Loucy (cell line): Measurements from ENCODE around the gene TAAR1.

Experiments
- H2AFZ ChIP-seq: fragments of 200-600 bp; sonication (generic); 2 replicates; pipeline ENCODE4 v1.6.0; 2016; ENCODE audit warnings: antibody characterized with exemption, mild to moderate bottlenecking, low read length, moderate library complexity
- H3F3A ChIP-seq: fragments of 200-600 bp; 2 replicates; pipeline ENCODE4 v1.6.0; 2016; ENCODE audit warnings: antibody characterized with exemption, low read depth, mild to moderate bottlenecking
- H3K27me3 ChIP-seq: fragments of 200-600 bp; sonication (generic); 2 replicates; pipeline ENCODE4 v1.6.1; 2014; ENCODE audit warnings: low read length, mild to moderate bottlenecking; ENCODE audit not compliant: insufficient read depth, poor library complexity, severe bottlenecking
- H3K36me3 ChIP-seq: fragments of 200-600 bp; sonication (generic); 2 replicates; pipeline ENCODE4 v1.6.1; 2016; ENCODE audit warnings: low read length; ENCODE audit not compliant: insufficient read depth
- H3K4me1 ChIP-seq: fragments of 200-600 bp; sonication (generic); 2 replicates; pipeline ENCODE4 v1.5.1; 2014; ENCODE audit warnings: low read length, mild to moderate bottlenecking; ENCODE audit not compliant: insufficient read depth, poor library complexity, severe bottlenecking
- H3K4me2 ChIP-seq: fragments of 200-600 bp; sonication (generic); 2 replicates; pipeline ENCODE4 v1.6.0; 2014; ENCODE audit warnings: antibody characterized with exemption, low read length, low read depth, mild to moderate bottlenecking; ENCODE audit not compliant: poor library complexity, severe bottlenecking
- H3K4me3 ChIP-seq: fragments of 200-600 bp; sonication (generic); 2 replicates; pipeline ENCODE4 v1.5.1; 2014; ENCODE audit warnings: low read length, mild to moderate bottlenecking, mixed read lengths; ENCODE audit not compliant: poor library complexity, severe bottlenecking
- H3K79me2 ChIP-seq: fragments of 200-600 bp; sonication (generic); 2 replicates; pipeline ENCODE4 v1.6.1; 2014; ENCODE audit warnings: low read length; ENCODE audit not compliant: insufficient read depth
- H3K9ac ChIP-seq: fragments of 200-600 bp; sonication (generic); 2 replicates; pipeline ENCODE4 v1.6.0; 2014; ENCODE audit warnings: mild to moderate bottlenecking, low read depth, low read length, moderate library complexity; ENCODE audit not compliant: poor library complexity, severe bottlenecking
- H3K9me2 ChIP-seq: fragments of 200-600 bp; sonication (generic); replicated peaks from 2 replicates; pipeline ENCODE4 v1.6.1; 2016; ENCODE audit warnings: low read depth, low read length, mixed read lengths
- H3K9me3 ChIP-seq: fragments of 200-600 bp; sonication (generic); 2 replicates; pipeline ENCODE4 v1.6.1; 2014; ENCODE audit warnings: mild to moderate bottlenecking, antibody characterized with exemption, low read length, low read depth; ENCODE audit not compliant: insufficient read depth
- H4K20me1 ChIP-seq: fragments of 200-600 bp; sonication (generic); 2 replicates; pipeline ENCODE4 v1.6.0; 2014; ENCODE audit warnings: antibody characterized with exemption, low read length, mild to moderate bottlenecking; ENCODE audit not compliant: insufficient read depth, poor library complexity, severe bottlenecking
- EZH2phosphoT487 ChIP-seq: fragments of 200-600 bp; IDR thresholded peaks from 2 replicates; pipeline ENCODE4 v1.6.1; 2018; ENCODE audit warnings: antibody characterized with exemption, mild to moderate bottlenecking, moderate library complexity, borderline replicate concordance
- TF ChIP-seq, protein P1 (sequence below): fragments of 200-600 bp; sonication (generic); conservative IDR thresholded peaks from 2 replicates; pipeline ENCODE4 v1.5.1; 2014; ENCODE audit warnings: mild to moderate bottlenecking, antibody characterized with exemption, low read length

TAAR1 gene

DNA sequence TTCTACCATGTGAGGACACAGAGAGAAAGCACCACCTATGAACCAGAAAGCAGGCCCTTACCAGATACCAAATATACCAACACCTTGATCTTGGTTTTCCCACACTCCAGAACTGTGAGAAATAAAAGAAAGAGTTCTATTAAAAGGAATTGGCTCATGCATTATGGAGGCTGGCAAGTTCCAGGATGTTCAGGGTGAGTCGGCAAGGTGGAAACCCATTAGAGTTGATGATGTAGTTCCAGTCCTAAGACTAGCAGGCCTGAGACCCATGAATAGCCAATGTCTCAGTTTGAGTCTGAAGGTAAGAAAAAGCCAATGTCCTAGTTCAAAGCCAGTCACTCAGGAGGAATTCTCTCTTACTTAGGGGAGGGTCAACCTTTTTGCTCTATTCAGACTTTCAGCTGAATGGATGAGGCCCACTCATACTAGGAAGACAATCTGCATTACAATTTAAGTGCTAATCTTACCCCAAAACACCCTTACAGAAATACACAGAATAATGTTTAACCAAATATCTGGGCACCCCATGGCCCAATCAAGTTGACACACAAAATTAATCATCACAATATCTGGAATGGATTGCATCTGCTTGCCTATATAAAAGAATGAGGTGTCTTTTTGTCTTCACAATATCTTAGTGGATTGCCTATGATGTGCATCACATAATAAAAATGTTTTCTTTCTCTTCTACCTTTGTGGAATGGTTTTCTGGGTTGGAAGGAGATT is 5.5 kb upstream of the TAAR1 start:
- Histone ChIP-seq H3K4me1 (no peaks in the 10 kb centered on the region), H2AFZ (no peak overlapping the region), H3K9me2 (no peaks in the 10 kb centered on the region), H3K27me3 (no peaks in the 10 kb centered on the region), H3K9me3 (no peaks in the 10 kb centered on the region), H3F3A (no peaks in the 10 kb centered on the region), H3K79me2 (no peaks in the 10 kb centered on the region), H3K9ac (no peak overlapping the region), H3K4me2 (no peak overlapping the region), H3K36me3 (no peaks in the 10 kb centered on the region), H4K20me1 (no peaks in the 10 kb centered on the region), H3K4me3 (no peak overlapping the region)
- TF ChIP-seq EZH2phosphoT487 = no peak
- TF ChIP-seq, protein P1, sequence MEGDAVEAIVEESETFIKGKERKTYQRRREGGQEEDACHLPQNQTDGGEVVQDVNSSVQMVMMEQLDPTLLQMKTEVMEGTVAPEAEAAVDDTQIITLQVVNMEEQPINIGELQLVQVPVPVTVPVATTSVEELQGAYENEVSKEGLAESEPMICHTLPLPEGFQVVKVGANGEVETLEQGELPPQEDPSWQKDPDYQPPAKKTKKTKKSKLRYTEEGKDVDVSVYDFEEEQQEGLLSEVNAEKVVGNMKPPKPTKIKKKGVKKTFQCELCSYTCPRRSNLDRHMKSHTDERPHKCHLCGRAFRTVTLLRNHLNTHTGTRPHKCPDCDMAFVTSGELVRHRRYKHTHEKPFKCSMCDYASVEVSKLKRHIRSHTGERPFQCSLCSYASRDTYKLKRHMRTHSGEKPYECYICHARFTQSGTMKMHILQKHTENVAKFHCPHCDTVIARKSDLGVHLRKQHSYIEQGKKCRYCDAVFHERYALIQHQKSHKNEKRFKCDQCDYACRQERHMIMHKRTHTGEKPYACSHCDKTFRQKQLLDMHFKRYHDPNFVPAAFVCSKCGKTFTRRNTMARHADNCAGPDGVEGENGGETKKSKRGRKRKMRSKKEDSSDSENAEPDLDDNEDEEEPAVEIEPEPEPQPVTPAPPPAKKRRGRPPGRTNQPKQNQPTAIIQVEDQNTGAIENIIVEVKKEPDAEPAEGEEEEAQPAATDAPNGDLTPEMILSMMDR = no peak

DNA sequence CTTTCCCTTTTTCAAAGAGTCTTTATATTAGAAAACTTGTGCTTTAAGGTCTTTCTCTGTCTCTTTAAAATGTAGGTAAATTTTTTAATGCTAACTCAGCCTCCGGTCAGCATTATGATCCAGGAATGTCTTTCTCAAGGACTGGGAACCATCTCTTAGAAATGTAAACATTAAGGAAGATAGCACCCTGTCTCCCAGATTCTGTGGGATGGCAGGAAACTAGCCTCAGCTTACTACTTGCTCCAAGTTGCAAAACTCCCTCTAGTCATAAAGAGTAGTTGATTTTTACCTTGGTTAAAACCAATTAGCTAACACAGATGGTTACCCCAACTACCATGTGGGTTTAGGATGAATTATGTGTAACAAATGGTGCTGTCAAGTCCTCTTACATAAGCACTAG is 4.7 kb upstream of the TAAR1 start:
- no peaks in the 10 kb centered on the region for H3K79me2 ChIP-seq
- H3F3A ChIP-seq = no peaks in the 10 kb centered on the region
- no peaks in the 10 kb centered on the region for H3K27me3 ChIP-seq
- H3K4me1 ChIP-seq = no peaks in the 10 kb centered on the region
- H3K4me2 ChIP-seq = no peak overlapping the region
- no peak overlapping the region for H3K4me3 ChIP-seq
- no peak overlapping the region for H3K9ac ChIP-seq
- H3K9me2 ChIP-seq = no peaks in the 10 kb centered on the region
- no peaks in the 10 kb centered on the region for H3K9me3 ChIP-seq
- TF ChIP-seq, protein P1 = no peak
- TF ChIP-seq EZH2phosphoT487 = no peak
- no peak overlapping the region for H2AFZ ChIP-seq
- no peaks in the 10 kb centered on the region for H4K20me1 ChIP-seq
- H3K36me3 ChIP-seq = no peaks in the 10 kb centered on the region

DNA sequence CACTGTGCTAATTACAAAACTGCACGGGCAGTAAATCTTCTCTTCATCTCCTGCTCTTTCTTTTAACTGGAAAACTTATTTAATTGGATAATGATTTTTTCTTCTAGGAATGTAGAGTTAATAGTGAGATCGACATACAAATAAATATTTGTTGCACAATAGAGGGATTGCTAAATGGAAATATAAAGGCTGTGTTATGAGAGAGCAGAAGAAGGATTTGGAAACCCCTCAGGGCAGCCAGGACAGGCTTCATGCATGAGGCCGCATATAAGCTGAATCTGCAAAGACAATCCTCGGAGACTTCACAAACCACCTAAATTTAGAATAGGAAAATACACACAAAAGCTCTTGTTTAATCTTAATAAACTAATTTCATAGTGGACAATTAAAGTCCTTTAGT is 2.9 kb upstream of the TAAR1 start:
- TF ChIP-seq, protein P1 = no peak
- TF ChIP-seq EZH2phosphoT487 = no peak
- H3K9me2 ChIP-seq = no peaks in the 10 kb centered on the region
- no peaks in the 10 kb centered on the region for H4K20me1 ChIP-seq
- H3K36me3 ChIP-seq = no peaks in the 10 kb centered on the region
- H3K27me3 ChIP-seq = no peaks in the 10 kb centered on the region
- no peaks in the 10 kb centered on the region for H3F3A ChIP-seq
- H3K4me3 ChIP-seq = no peak overlapping the region
- no peak overlapping the region for H3K9ac ChIP-seq
- H2AFZ ChIP-seq = no peak overlapping the region
- H3K4me2 ChIP-seq = no peak overlapping the region
- peaks cover 4% of the 10 kb centered on the region for H3K4me1 ChIP-seq
- no peaks in the 10 kb centered on the region for H3K9me3 ChIP-seq
- H3K79me2 ChIP-seq = no peaks in the 10 kb centered on the region
